ENCODE results near the gene SLC16A3. TPM values are rescaled to one million over a fixed set of nuclear protein-coding genes. Genes with fewer than 3 reads are reported as not detected.
A peak's percentile ranks its signal among the peaks of the same experiment; 100 is the strongest.

SLC16A3 gene
- total and polyA plus RNA-seq, 9 of the 15 experiments (the other 6 are each of a cell fraction or from before 2014, with no cell fraction given), result 0.11 to 5.4 (median 1.2) TPM; not detected in 2

GRCh38 chr17:82272495-82273326, 43.9 kb downstream of the SLC16A3 start (continued):
- TF ChIP-seq, protein P1, sequence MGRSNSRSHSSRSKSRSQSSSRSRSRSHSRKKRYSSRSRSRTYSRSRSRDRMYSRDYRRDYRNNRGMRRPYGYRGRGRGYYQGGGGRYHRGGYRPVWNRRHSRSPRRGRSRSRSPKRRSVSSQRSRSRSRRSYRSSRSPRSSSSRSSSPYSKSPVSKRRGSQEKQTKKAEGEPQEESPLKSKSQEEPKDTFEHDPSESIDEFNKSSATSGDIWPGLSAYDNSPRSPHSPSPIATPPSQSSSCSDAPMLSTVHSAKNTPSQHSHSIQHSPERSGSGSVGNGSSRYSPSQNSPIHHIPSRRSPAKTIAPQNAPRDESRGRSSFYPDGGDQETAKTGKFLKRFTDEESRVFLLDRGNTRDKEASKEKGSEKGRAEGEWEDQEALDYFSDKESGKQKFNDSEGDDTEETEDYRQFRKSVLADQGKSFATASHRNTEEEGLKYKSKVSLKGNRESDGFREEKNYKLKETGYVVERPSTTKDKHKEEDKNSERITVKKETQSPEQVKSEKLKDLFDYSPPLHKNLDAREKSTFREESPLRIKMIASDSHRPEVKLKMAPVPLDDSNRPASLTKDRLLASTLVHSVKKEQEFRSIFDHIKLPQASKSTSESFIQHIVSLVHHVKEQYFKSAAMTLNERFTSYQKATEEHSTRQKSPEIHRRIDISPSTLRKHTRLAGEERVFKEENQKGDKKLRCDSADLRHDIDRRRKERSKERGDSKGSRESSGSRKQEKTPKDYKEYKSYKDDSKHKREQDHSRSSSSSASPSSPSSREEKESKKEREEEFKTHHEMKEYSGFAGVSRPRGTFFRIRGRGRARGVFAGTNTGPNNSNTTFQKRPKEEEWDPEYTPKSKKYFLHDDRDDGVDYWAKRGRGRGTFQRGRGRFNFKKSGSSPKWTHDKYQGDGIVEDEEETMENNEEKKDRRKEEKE (IDR thresholded peaks at IDR 0.05; ENCODE audit: borderline replicate concordance in 1 of 2, control insufficient read depth in 1 of 2, low read depth in 2 of 2, low read length in 1 of 2), result no peak
- TF ChIP-seq MAZ (CRISPR knock-in tag; conservative IDR thresholded peaks at IDR 0.05 in 1 of 2, IDR thresholded peaks at IDR 0.05 in 1 of 2) (peak; percentile 26 to 32; a peak in 1 of 4 replicates), ASH1L (IDR thresholded peaks at IDR 0.05; ENCODE audit: borderline replicate concordance, low read depth, partially characterized antibody) (no peak), MYBL2 (IDR thresholded peaks at IDR 0.05; ENCODE audit: low read depth) (no peak), MYBL2 (CRISPR knock-in tag; IDR thresholded peaks at IDR 0.05; ENCODE audit: borderline replicate concordance) (no peak), CHD7 (IDR thresholded peaks at IDR 0.05; ENCODE audit: low read depth, low read length) (no peak), POLR2G (IDR thresholded peaks at IDR 0.05; ENCODE audit: low read depth, low read length) (no peak), IFI16 (CRISPR knock-in tag; IDR thresholded peaks at IDR 0.05) (no peak), ZNF408 (CRISPR knock-in tag; IDR thresholded peaks at IDR 0.05; ENCODE audit: low read depth) (no peak), ELF4 (CRISPR knock-in tag; IDR thresholded peaks at IDR 0.05) (peak; percentile 44; the same call in 1 of the 2 replicates), NEUROD1 (IDR thresholded peaks at IDR 0.05; ENCODE audit: borderline replicate concordance, low read depth, low read length, partially characterized antibody) (no peak)
